Transverse colon (tissue), 4 donors: ENCODE results near the gene ZBTB8B.

Experiments
- CTCF ChIP-seq, 5 experiments: fragments of 200-600 bp in 3 of 5; fragments of 450-650 bp in 2 of 5; sonication (generic) in 3 of 5; IDR thresholded peaks; 1 replicate in 2 of 5; 2 replicates in 3 of 5; pipeline ENCODE4 v1.5.1; 2016 to 2017; ENCODE audit warnings: antibody characterized with exemption in 5 of 5, inconsistent platforms in 3 of 5, mild to moderate bottlenecking in 2 of 5, moderate library complexity in 1 of 5
- POLR2AphosphoS5 ChIP-seq, 3 donors: sonication (generic); formaldehyde crosslinking; IDR thresholded peaks; one replicate each; pipeline ENCODE4 v1.6.1; 2016; ENCODE audit warnings: antibody characterized with exemption in 3 of 3

- TF ChIP-seq CTCF (IDR thresholded peaks at IDR 0.05) (no peak), POLR2AphosphoS5 (IDR thresholded peaks at IDR 0.05) (peak; percentile 19 to 71 (median 68))
Measured at GRCh38 chr1:32501865-32502264, 37.0 kb downstream of the ZBTB8B start.
